Neuronal stem cell (in vitro differentiated cells): ENCODE results near the gene FYB2.
A peak's percentile ranks its signal among the peaks of the same experiment; 100 is the strongest.

Experiments used
- DNase-seq: peaks from one replicate; pipeline ENCODE4 v3.0.0-alpha.2; 2013; ENCODE audit warnings: low spot score
- H2AFZ ChIP-seq: one replicate; pipeline ENCODE4 v1.6.1; 2013; ENCODE audit warnings: mild to moderate bottlenecking, low read length, inconsistent platforms
- H2AK5ac ChIP-seq: 2 replicates; pipeline ENCODE4 v1.6.1; 2013; ENCODE audit warnings: low read depth, mild to moderate bottlenecking, inconsistent platforms, low read length, moderate library complexity, mixed read lengths
- H2BK120ac ChIP-seq: 2 replicates; pipeline ENCODE4 v1.6.1; 2013; ENCODE audit warnings: low read depth, mild to moderate bottlenecking, inconsistent platforms, low read length, moderate library complexity, mixed read lengths
- H2BK12ac ChIP-seq: one replicate; pipeline ENCODE4 v1.6.1; 2013; ENCODE audit warnings: low read length, inconsistent platforms
- H2BK15ac ChIP-seq: 2 replicates; pipeline ENCODE4 v1.6.1; 2013; ENCODE audit warnings: mild to moderate bottlenecking, low read length, inconsistent platforms, mixed read lengths
- H2BK5ac ChIP-seq: one replicate; pipeline ENCODE4 v1.6.1; 2013; ENCODE audit warnings: inconsistent platforms, mild to moderate bottlenecking, low read length, moderate library complexity
- H3K14ac ChIP-seq: one replicate; pipeline ENCODE4 v1.6.1; 2013; ENCODE audit warnings: low read length, inconsistent platforms
- H3K18ac ChIP-seq: 2 replicates; pipeline ENCODE4 v1.6.1; 2013; ENCODE audit warnings: low read length, inconsistent platforms
- H3K23ac ChIP-seq: 2 replicates; pipeline ENCODE4 v1.6.1; 2013; ENCODE audit warnings: low read depth, mild to moderate bottlenecking, mixed read lengths, low read length, inconsistent platforms; ENCODE audit not compliant: poor library complexity
- H3K27ac ChIP-seq: replicated peaks from 3 replicates; pipeline ENCODE4 v1.5.1; 2013; ENCODE audit warnings: low read length, inconsistent platforms
- H3K27me3 ChIP-seq, 3 experiments: 2 replicates each; pipeline ENCODE4 v1.6.1; 2013; ENCODE audit warnings: low read length in 3 of 3, mild to moderate bottlenecking in 2 of 3, inconsistent platforms in 1 of 3, low read depth in 1 of 3, mixed read lengths in 1 of 3, moderate library complexity in 1 of 3; ENCODE audit not compliant: control insufficient read depth in 3 of 3, insufficient read depth in 3 of 3
- H3K36me3 ChIP-seq, 2 donors: replicated peaks in 1 of 2; 2 replicates each; pipeline ENCODE4 v1.6.1; 2013; ENCODE audit warnings: low read length in 2 of 2; ENCODE audit not compliant: control insufficient read depth in 2 of 2, insufficient read depth in 2 of 2
- H3K4ac ChIP-seq: 2 replicates; pipeline ENCODE4 v1.6.1; 2013; ENCODE audit warnings: inconsistent platforms, mild to moderate bottlenecking, low read length, moderate library complexity
- H3K4me1 ChIP-seq, 2 donors: 1 replicate in 1 of 2; 2 replicates in 1 of 2; pipeline ENCODE4 v1.6.1; 2013; ENCODE audit warnings: low read length in 2 of 2, low read depth in 1 of 2; ENCODE audit not compliant: control insufficient read depth in 2 of 2, insufficient read depth in 1 of 2
- H3K4me2 ChIP-seq: one replicate; pipeline ENCODE4 v1.6.1; 2013; ENCODE audit warnings: mild to moderate bottlenecking, low read length, inconsistent platforms; ENCODE audit not compliant: insufficient read depth, poor library complexity, severe bottlenecking
- H3K4me3 ChIP-seq, 2 donors: 2 replicates each; pipeline ENCODE4 v1.5.1; 2013; ENCODE audit warnings: low read length in 2 of 2, mild to moderate bottlenecking in 2 of 2, inconsistent platforms in 1 of 2, moderate library complexity in 1 of 2
- H3K79me1 ChIP-seq: one replicate; pipeline ENCODE4 v1.6.1; 2013; ENCODE audit warnings: low read depth, mild to moderate bottlenecking, inconsistent platforms, low read length, moderate library complexity
- H3K9ac ChIP-seq: one replicate; pipeline ENCODE4 v1.6.1; 2013; ENCODE audit warnings: mild to moderate bottlenecking, low read depth, low read length, inconsistent platforms; ENCODE audit not compliant: poor library complexity
- H3K9me3 ChIP-seq, 2 donors: replicated peaks in 1 of 2; 2 replicates each; pipeline versions ENCODE3 to v1.6.1; 2013; ENCODE audit warnings: low read length in 2 of 2, mild to moderate bottlenecking in 2 of 2, inconsistent platforms in 1 of 2, low read depth in 1 of 2, mixed read lengths in 1 of 2, moderate library complexity in 1 of 2; ENCODE audit not compliant: control insufficient read depth in 2 of 2, insufficient read depth in 1 of 2
- H4K8ac ChIP-seq: one replicate; pipeline ENCODE4 v1.6.1; 2013; ENCODE audit warnings: low read depth, mild to moderate bottlenecking, inconsistent platforms, low read length, moderate library complexity
- H4K91ac ChIP-seq: one replicate; pipeline ENCODE4 v1.6.1; 2013; ENCODE audit warnings: low read length, low read depth, mild to moderate bottlenecking, inconsistent platforms; ENCODE audit not compliant: poor library complexity
- WGBS, 2 donors: extraction: QIAGEN DNeasy Blood & Tissue Kit; methylation state at CpG; one replicate each; pipeline ENCODE4 v1.1.7; 2013; ENCODE audit warnings: missing lambda C conversion rate in 2 of 2, mixed read lengths in 1 of 2; ENCODE audit not compliant: insufficient read length in 2 of 2, insufficient replicate concordance in 1 of 2; ENCODE audit errors: extremely low coverage in 2 of 2; 5-methylcytosine and 5-hydroxymethylcytosine counted together

The FYB2 gene

DNA sequence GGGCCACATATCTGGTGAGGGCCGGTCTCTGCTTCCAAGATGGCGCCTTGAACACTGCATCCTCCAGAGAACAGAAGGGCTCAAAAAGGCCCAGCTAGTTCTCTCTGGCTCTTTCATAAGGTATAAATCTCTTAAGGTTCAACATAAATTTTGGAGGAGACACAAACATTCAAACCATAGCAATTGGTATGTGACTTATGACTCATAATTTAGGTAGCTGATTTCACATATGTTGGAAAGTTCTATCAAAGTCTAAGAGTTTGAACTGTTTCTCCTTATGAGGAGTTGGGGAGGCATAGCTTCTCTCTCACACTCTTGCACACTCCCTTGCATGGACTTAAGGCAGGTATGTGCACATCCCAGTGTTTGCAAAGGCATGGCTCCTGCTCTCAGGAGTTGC is 5.1 kb upstream of the FYB2 start:
- Histone ChIP-seq H4K8ac (no peak overlapping the region), H2AK5ac (no peak overlapping the region), H3K4me2 (no peak overlapping the region), H3K27me3 (peaks cover 0 to 9% (median 0%) of the 10 kb centered on the region in 3 experiments), H3K36me3 (no peaks in the 10 kb centered on the region), H3K4me1 (peaks cover 0 to 9% of the 10 kb centered on the region in 2 donors), H3K9me3 (no peaks in the 10 kb centered on the region), H3K18ac (no peak overlapping the region), H4K91ac (no peak overlapping the region), H2BK5ac (no peak overlapping the region), H3K79me1 (no peaks in the 10 kb centered on the region), H2AFZ (no peak overlapping the region), H3K14ac (no peak overlapping the region), H2BK15ac (no peak overlapping the region), H3K23ac (no peak overlapping the region), H3K9ac (no peak overlapping the region), H3K4me3 (no peak overlapping the region), H3K27ac (no peak overlapping the region), H2BK120ac (no peak overlapping the region), H3K4ac (no peak overlapping the region), H2BK12ac (no peak overlapping the region)
- no peak for DNase-seq
- whole genome bisulfite sequencing, 2 donors = no CpG with 5 or more reads among the region's 2 CpGs

DNA sequence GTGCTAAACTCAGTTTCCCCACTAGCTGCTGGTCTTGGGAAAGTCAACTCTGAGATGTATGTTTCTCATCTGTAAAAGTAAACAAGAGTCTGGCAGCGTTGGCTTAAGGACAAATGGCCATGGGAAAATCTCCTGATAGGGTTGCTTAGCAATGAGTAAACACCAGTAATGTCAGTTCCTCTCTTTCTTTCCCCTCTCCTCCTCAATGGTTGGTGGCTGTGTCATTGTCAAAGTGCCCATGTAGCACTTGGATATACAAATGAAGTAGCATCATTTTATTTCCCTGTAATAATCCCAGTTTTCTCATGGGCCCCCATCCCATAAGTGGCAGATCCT is 2.2 kb upstream of the FYB2 start:
- Histone ChIP-seq H2BK15ac (no peak overlapping the region), H3K14ac (no peak overlapping the region), H3K4me2 (no peak overlapping the region), H3K4me3 (no peak overlapping the region), H3K27ac (no peak overlapping the region), H3K23ac (no peak overlapping the region), H3K9me3 (no peaks in the 10 kb centered on the region), H3K18ac (no peak overlapping the region), H3K36me3 (no peaks in the 10 kb centered on the region), H2BK5ac (no peak overlapping the region), H3K79me1 (no peaks in the 10 kb centered on the region), H3K4ac (no peak overlapping the region), H3K27me3 (peaks cover 0 to 8% (median 0%) of the 10 kb centered on the region in 3 experiments), H2BK12ac (no peak overlapping the region), H3K9ac (no peak overlapping the region), H2AK5ac (no peak overlapping the region), H2AFZ (no peak overlapping the region), H4K91ac (no peak overlapping the region), H4K8ac (no peak overlapping the region), H3K4me1 (peaks cover 3 to 18% of the 10 kb centered on the region in 2 donors), H2BK120ac (no peak overlapping the region)
- DNase-seq = no peak
- WGBS, 2 donors = no CpG with 5 or more reads among the region's 1 CpG

DNA sequence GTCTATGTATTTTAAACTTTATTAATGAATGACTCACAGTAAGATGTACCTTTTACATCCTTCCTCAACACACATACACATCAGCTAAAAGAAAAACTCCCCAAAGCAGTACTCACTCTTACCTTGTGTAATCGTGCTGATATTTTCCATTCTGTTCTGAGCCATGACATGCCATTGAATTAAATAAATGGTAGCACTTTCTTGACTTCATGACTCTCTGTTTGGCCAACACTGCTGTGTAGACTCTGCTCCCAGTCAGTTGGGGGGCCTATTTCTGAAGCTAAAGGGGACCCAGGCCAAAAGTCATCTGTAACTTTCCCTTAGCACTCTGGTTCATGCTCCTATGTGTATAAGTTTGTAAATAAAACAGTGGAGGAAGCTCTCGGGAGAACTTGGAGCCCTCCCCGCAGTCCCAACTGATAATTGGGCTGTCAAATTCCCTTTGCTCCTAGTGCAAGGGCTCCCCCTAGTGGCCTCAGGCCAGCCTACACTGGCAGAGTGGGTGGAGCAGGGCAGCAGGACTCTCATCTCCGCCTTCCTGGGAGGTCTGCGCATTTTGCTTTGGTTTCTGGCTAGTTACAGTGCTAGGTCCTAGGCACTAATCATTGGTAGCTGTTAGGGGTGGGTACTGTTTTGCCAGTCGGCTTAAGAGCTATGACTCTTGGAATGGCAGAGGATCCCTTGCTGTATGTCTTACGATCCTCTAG is 1.7 kb upstream of the FYB2 start:
- peak; percentile 78 for DNase-seq
- no peak overlapping the region for H2AK5ac ChIP-seq
- H2AFZ ChIP-seq = no peak overlapping the region
- H3K23ac ChIP-seq = no peak overlapping the region
- H3K27me3 ChIP-seq = peaks cover 0 to 8% (median 0%) of the 10 kb centered on the region in 3 experiments
- H2BK120ac ChIP-seq = no peak overlapping the region
- no peak overlapping the region for H3K9ac ChIP-seq
- H3K4ac ChIP-seq = no peak overlapping the region
- H3K36me3 ChIP-seq = no peaks in the 10 kb centered on the region
- no peaks in the 10 kb centered on the region for H3K9me3 ChIP-seq
- peaks cover 3 to 18% of the 10 kb centered on the region in 2 donors for H3K4me1 ChIP-seq
- no peak overlapping the region for H3K27ac ChIP-seq
- no peak overlapping the region for H3K4me2 ChIP-seq
- no peak overlapping the region for H3K18ac ChIP-seq
- no peak overlapping the region for H3K4me3 ChIP-seq
- no peak overlapping the region for H4K8ac ChIP-seq
- H2BK12ac ChIP-seq = no peak overlapping the region
- no peak overlapping the region for H2BK15ac ChIP-seq
- H2BK5ac ChIP-seq = no peak overlapping the region
- WGBS, 2 donors = no CpG with 5 or more reads among the region's 7 CpGs
- no peak overlapping the region for H4K91ac ChIP-seq
- no peaks in the 10 kb centered on the region for H3K79me1 ChIP-seq
- no peak overlapping the region for H3K14ac ChIP-seq

DNA sequence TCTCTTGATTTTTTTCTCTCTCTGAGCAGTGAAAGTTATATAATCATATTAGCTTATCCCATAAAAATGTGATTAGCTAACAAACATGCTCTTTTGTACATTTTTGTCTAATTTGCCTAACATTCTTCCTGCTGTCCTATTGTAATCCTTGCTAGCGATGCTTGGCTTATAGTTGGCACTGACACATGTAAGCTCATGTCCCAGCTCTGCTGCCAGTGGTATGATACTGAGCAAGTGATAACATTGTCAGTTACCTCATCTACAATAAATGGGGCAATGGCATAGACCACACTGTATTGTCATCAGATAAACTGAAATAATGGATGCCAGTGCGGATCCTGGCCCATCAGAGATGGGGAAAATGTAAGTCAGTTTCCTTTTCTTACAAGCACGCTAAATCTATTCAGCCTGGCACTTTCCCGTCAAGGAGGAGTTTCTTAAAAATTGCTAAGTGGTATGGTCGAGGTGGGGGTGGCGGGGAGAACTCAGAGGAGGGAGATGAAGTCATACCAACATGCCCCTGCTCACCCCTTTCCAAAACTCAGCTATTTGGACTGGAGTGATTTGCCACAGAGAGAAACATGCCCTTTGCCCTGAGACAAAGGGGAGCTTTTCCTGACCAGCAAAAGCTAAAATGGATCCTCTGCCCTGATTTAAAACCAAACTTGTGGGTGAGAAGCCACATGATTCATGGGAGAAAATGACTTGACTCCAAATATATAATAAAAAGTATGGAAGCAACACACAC is 1.3 kb downstream of the FYB2 start:
- no peak overlapping the region for H2AK5ac ChIP-seq
- H3K4me1 ChIP-seq = peaks cover 3 to 13% of the 10 kb centered on the region in 2 donors
- H2BK120ac ChIP-seq = no peak overlapping the region
- H2BK12ac ChIP-seq = no peak overlapping the region
- H3K79me1 ChIP-seq = no peaks in the 10 kb centered on the region
- H3K9me3 ChIP-seq = peaks cover 0 to 2% of the 10 kb centered on the region in 2 donors
- H3K4me2 ChIP-seq = no peak overlapping the region
- H3K4me3 ChIP-seq = no peak overlapping the region
- no peak for DNase-seq
- no peak overlapping the region for H3K14ac ChIP-seq
- no peak overlapping the region for H3K27ac ChIP-seq
- H3K4ac ChIP-seq = no peak overlapping the region
- no peak overlapping the region for H3K9ac ChIP-seq
- H3K23ac ChIP-seq = no peak overlapping the region
- no peak overlapping the region for H4K8ac ChIP-seq
- no CpG with 5 or more reads among the region's 6 CpGs for WGBS, 2 donors
- peaks cover 0 to 8% (median 0%) of the 10 kb centered on the region in 3 experiments for H3K27me3 ChIP-seq
- H2AFZ ChIP-seq = no peak overlapping the region
- H3K36me3 ChIP-seq = no peaks in the 10 kb centered on the region
- no peak overlapping the region for H3K18ac ChIP-seq
- H2BK5ac ChIP-seq = no peak overlapping the region
- no peak overlapping the region for H2BK15ac ChIP-seq
- H4K91ac ChIP-seq = no peak overlapping the region
